ENCODE data around the gene KLHDC4.

- no peak for TF ChIP-seq CTCF (IDR thresholded peaks at IDR 0.05)
- TF ChIP-seq POLR2A (IDR thresholded peaks at IDR 0.05): no peak
These were observed 82.9 kb downstream of the KLHDC4 start for GRCh38 chr16:87682852-87683399.
